Liver (tissue), 9 donors: ENCODE data around the gene COMMD3. TPM values are rescaled to one million over a fixed set of nuclear protein-coding genes. Genes with fewer than 3 reads are reported as not detected.

Experiments
- DNase-seq: peaks from one replicate; pipeline ENCODE4 v3.0.0-alpha.2; 2017; ENCODE audit warnings: low spot score
- H3K27ac ChIP-seq, 2 donors: one replicate each; pipeline ENCODE4 v1.7.0; 2013; ENCODE audit warnings: inconsistent platforms in 2 of 2, low read length in 2 of 2, control low read depth in 1 of 2, low read depth in 1 of 2, mild to moderate bottlenecking in 1 of 2
- H3K27me3 ChIP-seq, 4 donors: one replicate each; pipeline versions ENCODE4 v1.6.1 to v1.7.0; 2013; ENCODE audit warnings: low read length in 3 of 4, inconsistent platforms in 1 of 4, mild to moderate bottlenecking in 1 of 4, moderate library complexity in 1 of 4; ENCODE audit not compliant: control insufficient read depth in 4 of 4, insufficient read depth in 4 of 4
- H3K36me3 ChIP-seq, 4 donors: one replicate each; pipeline versions ENCODE4 v1.6.1 to v1.7.0; 2013; ENCODE audit warnings: low read length in 3 of 4, mild to moderate bottlenecking in 3 of 4, low read depth in 1 of 4, moderate library complexity in 1 of 4; ENCODE audit not compliant: control insufficient read depth in 4 of 4, insufficient read depth in 3 of 4
- H3K4me1 ChIP-seq, 4 donors: one replicate each; pipeline versions ENCODE4 v1.6.1 to v1.7.0; 2013; ENCODE audit warnings: low read length in 3 of 4, mild to moderate bottlenecking in 3 of 4, moderate library complexity in 1 of 4; ENCODE audit not compliant: control insufficient read depth in 4 of 4, insufficient read depth in 4 of 4
- H3K4me3 ChIP-seq, 3 donors: one replicate each; pipeline versions ENCODE4 v1.6.1 to v1.7.0; 2013; ENCODE audit warnings: low read length in 3 of 3, control low read depth in 1 of 3, low read depth in 1 of 3, mild to moderate bottlenecking in 1 of 3
- H3K9ac ChIP-seq, 2 donors: one replicate each; pipeline ENCODE4 v1.7.0; 2013; ENCODE audit warnings: low read length in 2 of 2, mild to moderate bottlenecking in 2 of 2, moderate library complexity in 2 of 2, control low read depth in 1 of 2, low read depth in 1 of 2
- H3K9me3 ChIP-seq, 4 donors: one replicate each; pipeline versions ENCODE4 v1.6.1 to v1.7.0; 2013; ENCODE audit warnings: low read length in 3 of 4; ENCODE audit not compliant: control insufficient read depth in 4 of 4
- CTCF ChIP-seq: fragments of 150-350 bp; IDR thresholded peaks from 2 replicates; pipeline ENCODE4 v1.5.1; 2017; ENCODE audit warnings: improper control_type of control experiment, low read depth, low read length; ENCODE audit not compliant: missing input control
- FOXA1 ChIP-seq: IDR thresholded peaks from 2 replicates; pipeline ENCODE4 v1.6.1; 2016; ENCODE audit warnings: antibody characterized with exemption
- FOXA2 ChIP-seq: IDR thresholded peaks from 2 replicates; pipeline ENCODE4 v1.6.1; 2016; ENCODE audit warnings: antibody characterized with exemption
- GABPA ChIP-seq, 2 donors: IDR thresholded peaks in 1 of 2; conservative IDR thresholded peaks in 1 of 2; 2 replicates each; pipeline ENCODE4 v1.6.1; 2016; ENCODE audit warnings: antibody characterized with exemption in 2 of 2, mild to moderate bottlenecking in 1 of 2, moderate library complexity in 1 of 2
- HNF4A ChIP-seq, 2 donors: conservative IDR thresholded peaks; 2 replicates each; pipeline ENCODE4 v1.6.1; 2016; ENCODE audit warnings: antibody characterized with exemption in 2 of 2, mild to moderate bottlenecking in 2 of 2
- JUND ChIP-seq, 2 donors: IDR thresholded peaks; 2 replicates each; pipeline ENCODE4 v1.6.1; 2016; ENCODE audit warnings: antibody characterized with exemption in 2 of 2
- MAX ChIP-seq: IDR thresholded peaks from 2 replicates; pipeline ENCODE4 v1.6.1; 2016; ENCODE audit warnings: antibody characterized with exemption
- RAD21 ChIP-seq, 2 donors: IDR thresholded peaks; 2 replicates each; pipeline ENCODE4 v1.6.1; 2016; ENCODE audit warnings: antibody characterized with exemption in 2 of 2, mild to moderate bottlenecking in 2 of 2
- REST ChIP-seq: IDR thresholded peaks from 2 replicates; pipeline ENCODE4 v1.6.1; 2016; ENCODE audit warnings: antibody characterized with exemption, mild to moderate bottlenecking
- RXRA ChIP-seq, 2 donors: IDR thresholded peaks; 2 replicates each; pipeline ENCODE4 v1.6.1; 2017 to 2018; ENCODE audit warnings: antibody characterized with exemption in 2 of 2, mild to moderate bottlenecking in 1 of 2
- SP1 ChIP-seq: IDR thresholded peaks from 2 replicates; pipeline ENCODE4 v1.6.1; 2018; ENCODE audit warnings: antibody characterized with exemption, mild to moderate bottlenecking
- TAF1 ChIP-seq: conservative IDR thresholded peaks from 2 replicates; pipeline ENCODE4 v1.6.1; 2016; ENCODE audit warnings: antibody characterized with exemption, mild to moderate bottlenecking
- YY1 ChIP-seq: IDR thresholded peaks from 2 replicates; pipeline ENCODE4 v1.6.1; 2016; ENCODE audit warnings: antibody characterized with exemption, mild to moderate bottlenecking
- ZBTB33 ChIP-seq: IDR thresholded peaks from 2 replicates; pipeline ENCODE4 v1.6.1; 2016; ENCODE audit warnings: antibody characterized with exemption
- WGBS: extraction: QIAGEN DNeasy Blood & Tissue Kit; methylation state at CpG from one replicate; pipeline ENCODE4 v1.1.7; 2013; 5-methylcytosine and 5-hydroxymethylcytosine counted together
- polyA plus RNA-seq, 2 donors: library from polyadenylated mRNA; stranded (reverse) in 1 of 2; unstranded in 1 of 2; fragments of 200-250 nt in 1 of 2; fragments of >200 nt in 1 of 2; fragmentation: Nextera tagmentation in 1 of 2; extraction: Ambion mirVana in 1 of 2; gene quantifications; one replicate each; pipeline versions ENCODE4 v1.2.1 to v1.2.3, GENCODE V29; 2013 to 2015
- total RNA-seq, 2 donors: library from RNA; depleted of rRNA; stranded (reverse); fragments of >200 nt; gene quantifications; one replicate each; pipeline ENCODE4 v1.2.3, GENCODE V29; 2014
- donor health status: healthy.
- donor health status: healthy.
- donor health status: healthy.
- donor health status: healthy.
- donor health status: healthy.

Gene COMMD3
- total and polyA plus RNA-seq, 4 donors: 18.3 to 62.0 (median 25.8) TPM

- no peak for TF ChIP-seq REST
- no peak for TF ChIP-seq SP1
- TF ChIP-seq RAD21 (IDR thresholded peaks at IDR 0.05): no peak
- no peak for TF ChIP-seq FOXA1
These were observed 10.0 kb downstream of the COMMD3 start (continued) for GRCh38 chr10:22326145-22326702.

GRCh38 chr10:22329150-22329549, 13.0 kb downstream of the COMMD3 start:
- DNase-seq: no peak
- Histone ChIP-seq H3K4me1 (peaks cover 3 to 21% (median 16%) of the 10 kb centered on the region in 4 donors), H3K27me3 (peaks cover 0 to 5% (median 0%) of the 10 kb centered on the region in 4 donors), H3K36me3 (peaks cover 3 to 17% (median 13%) of the 10 kb centered on the region in 4 donors), H3K9me3 (peaks cover 0 to 2% (median 0%) of the 10 kb centered on the region in 4 donors), H3K27ac (no peak overlapping the region), H3K9ac (no peak overlapping the region), H3K4me3 (no peak overlapping the region)
- 96% methylated on average over 3 of the region's 3 CpGs for WGBS
- TF ChIP-seq JUND (IDR thresholded peaks at IDR 0.05): no peak
- no peak for TF ChIP-seq MAX
- TF ChIP-seq FOXA2: no peak
- TF ChIP-seq GABPA (IDR thresholded peaks at IDR 0.05 in 1 of 2, conservative IDR thresholded peaks at IDR 0.05 in 1 of 2): no peak

- Histone ChIP-seq H3K4me3 (no peak overlapping the region), H3K27me3 (peaks cover 0 to 18% (median 7%) of the 10 kb centered on the region in 4 donors), H3K27ac (no peak overlapping the region), H3K9ac (no peak overlapping the region), H3K36me3 (peaks cover 3 to 15% (median 13%) of the 10 kb centered on the region in 4 donors), H3K9me3 (peaks cover 0 to 7% (median 1%) of the 10 kb centered on the region in 4 donors), H3K4me1 (peaks cover 3 to 29% (median 23%) of the 10 kb centered on the region in 4 donors)
- DNase-seq: no peak
- 95% methylated on average over 7 of the region's 7 CpGs for WGBS
- no peak for TF ChIP-seq RXRA (IDR thresholded peaks at IDR 0.05)
- no peak for TF ChIP-seq ZBTB33
- TF ChIP-seq YY1: no peak
- TF ChIP-seq TAF1: no peak
- no peak for TF ChIP-seq HNF4A (conservative IDR thresholded peaks at IDR 0.05)
- TF ChIP-seq CTCF: no peak
These were observed 16.0 kb downstream of the COMMD3 start for GRCh38 chr10:22332116-22332692.
